HepG2 (cell line): Measurements from ENCODE around the gene ATP5MK.
A peak's percentile ranks its signal among the peaks of the same experiment; 100 is the strongest.

ENCODE experiments used
- CHD2 ChIP-seq: IDR thresholded peaks from 2 replicates; pipeline ENCODE4 v1.6.1; 2011; ENCODE audit warnings: low read depth, low read length, improper control_type of control experiment
- IKZF1 ChIP-seq: fragments of 450-650 bp; IDR thresholded peaks from 2 replicates; pipeline ENCODE4 v1.7.1; 2016
- KDM1A ChIP-seq: IDR thresholded peaks from 2 replicates; pipeline ENCODE4 v1.6.1; 2016; ENCODE audit warnings: missing compliant biosample characterization
- KMT2A ChIP-seq: sonication (generic); formaldehyde crosslinking; IDR thresholded peaks from 2 replicates; pipeline ENCODE4 v1.4.0; 2020; ENCODE audit warnings: missing genetic modification reagents
- MXI1 ChIP-seq: IDR thresholded peaks from 3 replicates; pipeline ENCODE4 v1.6.1; 2012; ENCODE audit warnings: low read depth, low read length, inconsistent platforms, borderline replicate concordance
- POLR2AphosphoS5 ChIP-seq: IDR thresholded peaks from 2 replicates; pipeline ENCODE4 v1.6.1; 2012; ENCODE audit warnings: low read depth, low read length
- ZNF768 ChIP-seq: sonication (generic); formaldehyde crosslinking; IDR thresholded peaks from 2 replicates; pipeline ENCODE4 v1.4.0; 2020; ENCODE audit warnings: missing genetic modification reagents
- TF ChIP-seq, protein P1 (sequence below): sonication (generic); formaldehyde crosslinking; IDR thresholded peaks from 2 replicates; pipeline ENCODE4 v1.4.0; 2020; ENCODE audit warnings: mild to moderate bottlenecking, missing genetic modification reagents
- TF ChIP-seq, protein P2 (sequence below): sonication (generic); formaldehyde crosslinking; IDR thresholded peaks from 2 replicates; pipeline ENCODE4 v1.5.0; 2020; ENCODE audit warnings: mild to moderate bottlenecking, missing genetic modification reagents, moderate library complexity
- TF ChIP-seq, protein P3 (sequence below): sonication (generic); formaldehyde crosslinking; conservative IDR thresholded peaks from 2 replicates; pipeline ENCODE4 v1.4.0; 2020; ENCODE audit warnings: missing genetic modification reagents
- TF ChIP-seq, protein P4 (sequence below): IDR thresholded peaks from 2 replicates; pipeline ENCODE4 v1.6.1; 2012; ENCODE audit warnings: inconsistent platforms
- TF ChIP-seq, protein P5 (sequence below): sonication (generic); formaldehyde crosslinking; IDR thresholded peaks from 2 replicates; pipeline ENCODE4 v1.5.1; 2020; ENCODE audit warnings: missing genetic modification reagents, mild to moderate bottlenecking, borderline replicate concordance
- TF ChIP-seq, protein P6 (sequence below), 2 experiments: IDR thresholded peaks; 2 replicates each; pipeline ENCODE4 v1.6.1; 2011 to 2012; ENCODE audit warnings: low read length in 2 of 2, borderline replicate concordance in 1 of 2, low read depth in 1 of 2, mild to moderate bottlenecking in 1 of 2, moderate library complexity in 1 of 2
- TF ChIP-seq, protein P7 (sequence below): sonication (generic); formaldehyde crosslinking; IDR thresholded peaks from 2 replicates; pipeline ENCODE4 v1.5.1; 2020; ENCODE audit warnings: mild to moderate bottlenecking, moderate library complexity, missing genetic modification reagents

DNA sequence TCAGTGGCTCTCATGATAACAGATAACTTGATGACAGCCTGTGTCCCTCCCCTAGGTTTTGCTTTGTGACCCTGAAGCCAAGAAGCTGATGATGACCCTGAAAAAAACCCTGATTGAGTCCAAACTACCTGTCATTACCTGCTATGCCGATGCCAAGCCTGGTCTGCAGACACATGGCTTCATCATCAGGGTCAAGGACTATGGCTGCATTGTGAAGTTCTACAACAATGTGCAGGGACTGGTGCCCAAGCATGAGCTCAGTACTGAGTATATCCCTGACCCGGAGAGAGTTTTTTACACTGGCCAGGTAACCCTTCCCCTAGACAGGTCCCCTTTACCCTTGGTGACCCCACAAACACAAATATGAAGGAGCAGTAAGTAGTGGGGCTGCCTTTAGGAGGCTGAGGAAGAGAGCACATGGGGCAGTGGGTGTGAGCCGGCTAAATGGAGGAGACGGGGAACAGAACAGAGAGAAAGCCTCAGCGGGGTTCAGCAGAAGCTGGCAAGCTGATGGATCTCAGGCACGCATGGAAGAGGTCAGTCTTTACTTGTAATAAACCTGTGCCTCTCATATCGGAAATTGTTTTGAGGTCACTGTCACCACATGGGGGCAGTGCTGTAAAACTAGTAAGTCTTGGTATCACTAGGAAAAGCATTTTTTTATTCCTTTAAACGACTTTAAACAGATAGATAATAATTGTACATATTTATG, 20.3 kb upstream of the ATP5MK start:
- TF ChIP-seq CHD2: no peak
- TF ChIP-seq, protein P1, sequence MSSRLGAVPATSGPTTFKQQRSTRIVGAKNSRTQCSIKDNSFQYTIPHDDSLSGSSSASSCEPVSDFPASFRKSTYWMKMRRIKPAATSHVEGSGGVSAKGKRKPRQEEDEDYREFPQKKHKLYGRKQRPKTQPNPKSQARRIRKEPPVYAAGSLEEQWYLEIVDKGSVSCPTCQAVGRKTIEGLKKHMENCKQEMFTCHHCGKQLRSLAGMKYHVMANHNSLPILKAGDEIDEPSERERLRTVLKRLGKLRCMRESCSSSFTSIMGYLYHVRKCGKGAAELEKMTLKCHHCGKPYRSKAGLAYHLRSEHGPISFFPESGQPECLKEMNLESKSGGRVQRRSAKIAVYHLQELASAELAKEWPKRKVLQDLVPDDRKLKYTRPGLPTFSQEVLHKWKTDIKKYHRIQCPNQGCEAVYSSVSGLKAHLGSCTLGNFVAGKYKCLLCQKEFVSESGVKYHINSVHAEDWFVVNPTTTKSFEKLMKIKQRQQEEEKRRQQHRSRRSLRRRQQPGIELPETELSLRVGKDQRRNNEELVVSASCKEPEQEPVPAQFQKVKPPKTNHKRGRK (CRISPR knock-in tag): no peak
- TF ChIP-seq, protein P2, sequence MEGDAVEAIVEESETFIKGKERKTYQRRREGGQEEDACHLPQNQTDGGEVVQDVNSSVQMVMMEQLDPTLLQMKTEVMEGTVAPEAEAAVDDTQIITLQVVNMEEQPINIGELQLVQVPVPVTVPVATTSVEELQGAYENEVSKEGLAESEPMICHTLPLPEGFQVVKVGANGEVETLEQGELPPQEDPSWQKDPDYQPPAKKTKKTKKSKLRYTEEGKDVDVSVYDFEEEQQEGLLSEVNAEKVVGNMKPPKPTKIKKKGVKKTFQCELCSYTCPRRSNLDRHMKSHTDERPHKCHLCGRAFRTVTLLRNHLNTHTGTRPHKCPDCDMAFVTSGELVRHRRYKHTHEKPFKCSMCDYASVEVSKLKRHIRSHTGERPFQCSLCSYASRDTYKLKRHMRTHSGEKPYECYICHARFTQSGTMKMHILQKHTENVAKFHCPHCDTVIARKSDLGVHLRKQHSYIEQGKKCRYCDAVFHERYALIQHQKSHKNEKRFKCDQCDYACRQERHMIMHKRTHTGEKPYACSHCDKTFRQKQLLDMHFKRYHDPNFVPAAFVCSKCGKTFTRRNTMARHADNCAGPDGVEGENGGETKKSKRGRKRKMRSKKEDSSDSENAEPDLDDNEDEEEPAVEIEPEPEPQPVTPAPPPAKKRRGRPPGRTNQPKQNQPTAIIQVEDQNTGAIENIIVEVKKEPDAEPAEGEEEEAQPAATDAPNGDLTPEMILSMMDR (CRISPR knock-in tag): peak; percentile 67
- no peak for TF ChIP-seq POLR2AphosphoS5
- TF ChIP-seq, protein P3, sequence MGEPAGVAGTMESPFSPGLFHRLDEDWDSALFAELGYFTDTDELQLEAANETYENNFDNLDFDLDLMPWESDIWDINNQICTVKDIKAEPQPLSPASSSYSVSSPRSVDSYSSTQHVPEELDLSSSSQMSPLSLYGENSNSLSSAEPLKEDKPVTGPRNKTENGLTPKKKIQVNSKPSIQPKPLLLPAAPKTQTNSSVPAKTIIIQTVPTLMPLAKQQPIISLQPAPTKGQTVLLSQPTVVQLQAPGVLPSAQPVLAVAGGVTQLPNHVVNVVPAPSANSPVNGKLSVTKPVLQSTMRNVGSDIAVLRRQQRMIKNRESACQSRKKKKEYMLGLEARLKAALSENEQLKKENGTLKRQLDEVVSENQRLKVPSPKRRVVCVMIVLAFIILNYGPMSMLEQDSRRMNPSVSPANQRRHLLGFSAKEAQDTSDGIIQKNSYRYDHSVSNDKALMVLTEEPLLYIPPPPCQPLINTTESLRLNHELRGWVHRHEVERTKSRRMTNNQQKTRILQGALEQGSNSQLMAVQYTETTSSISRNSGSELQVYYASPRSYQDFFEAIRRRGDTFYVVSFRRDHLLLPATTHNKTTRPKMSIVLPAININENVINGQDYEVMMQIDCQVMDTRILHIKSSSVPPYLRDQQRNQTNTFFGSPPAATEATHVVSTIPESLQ (CRISPR knock-in tag): no peak
- TF ChIP-seq MXI1: no peak
- TF ChIP-seq, protein P4, sequence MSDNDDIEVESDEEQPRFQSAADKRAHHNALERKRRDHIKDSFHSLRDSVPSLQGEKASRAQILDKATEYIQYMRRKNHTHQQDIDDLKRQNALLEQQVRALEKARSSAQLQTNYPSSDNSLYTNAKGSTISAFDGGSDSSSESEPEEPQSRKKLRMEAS: no peak
- TF ChIP-seq ZNF768 (CRISPR knock-in tag): no peak
- TF ChIP-seq, protein P5, sequence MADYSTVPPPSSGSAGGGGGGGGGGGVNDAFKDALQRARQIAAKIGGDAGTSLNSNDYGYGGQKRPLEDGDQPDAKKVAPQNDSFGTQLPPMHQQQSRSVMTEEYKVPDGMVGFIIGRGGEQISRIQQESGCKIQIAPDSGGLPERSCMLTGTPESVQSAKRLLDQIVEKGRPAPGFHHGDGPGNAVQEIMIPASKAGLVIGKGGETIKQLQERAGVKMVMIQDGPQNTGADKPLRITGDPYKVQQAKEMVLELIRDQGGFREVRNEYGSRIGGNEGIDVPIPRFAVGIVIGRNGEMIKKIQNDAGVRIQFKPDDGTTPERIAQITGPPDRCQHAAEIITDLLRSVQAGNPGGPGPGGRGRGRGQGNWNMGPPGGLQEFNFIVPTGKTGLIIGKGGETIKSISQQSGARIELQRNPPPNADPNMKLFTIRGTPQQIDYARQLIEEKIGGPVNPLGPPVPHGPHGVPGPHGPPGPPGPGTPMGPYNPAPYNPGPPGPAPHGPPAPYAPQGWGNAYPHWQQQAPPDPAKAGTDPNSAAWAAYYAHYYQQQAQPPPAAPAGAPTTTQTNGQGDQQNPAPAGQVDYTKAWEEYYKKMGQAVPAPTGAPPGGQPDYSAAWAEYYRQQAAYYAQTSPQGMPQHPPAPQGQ: no peak
- no peak for TF ChIP-seq KDM1A (CRISPR knock-in tag)
- TF ChIP-seq IKZF1: no peak
- TF ChIP-seq, protein P6, sequence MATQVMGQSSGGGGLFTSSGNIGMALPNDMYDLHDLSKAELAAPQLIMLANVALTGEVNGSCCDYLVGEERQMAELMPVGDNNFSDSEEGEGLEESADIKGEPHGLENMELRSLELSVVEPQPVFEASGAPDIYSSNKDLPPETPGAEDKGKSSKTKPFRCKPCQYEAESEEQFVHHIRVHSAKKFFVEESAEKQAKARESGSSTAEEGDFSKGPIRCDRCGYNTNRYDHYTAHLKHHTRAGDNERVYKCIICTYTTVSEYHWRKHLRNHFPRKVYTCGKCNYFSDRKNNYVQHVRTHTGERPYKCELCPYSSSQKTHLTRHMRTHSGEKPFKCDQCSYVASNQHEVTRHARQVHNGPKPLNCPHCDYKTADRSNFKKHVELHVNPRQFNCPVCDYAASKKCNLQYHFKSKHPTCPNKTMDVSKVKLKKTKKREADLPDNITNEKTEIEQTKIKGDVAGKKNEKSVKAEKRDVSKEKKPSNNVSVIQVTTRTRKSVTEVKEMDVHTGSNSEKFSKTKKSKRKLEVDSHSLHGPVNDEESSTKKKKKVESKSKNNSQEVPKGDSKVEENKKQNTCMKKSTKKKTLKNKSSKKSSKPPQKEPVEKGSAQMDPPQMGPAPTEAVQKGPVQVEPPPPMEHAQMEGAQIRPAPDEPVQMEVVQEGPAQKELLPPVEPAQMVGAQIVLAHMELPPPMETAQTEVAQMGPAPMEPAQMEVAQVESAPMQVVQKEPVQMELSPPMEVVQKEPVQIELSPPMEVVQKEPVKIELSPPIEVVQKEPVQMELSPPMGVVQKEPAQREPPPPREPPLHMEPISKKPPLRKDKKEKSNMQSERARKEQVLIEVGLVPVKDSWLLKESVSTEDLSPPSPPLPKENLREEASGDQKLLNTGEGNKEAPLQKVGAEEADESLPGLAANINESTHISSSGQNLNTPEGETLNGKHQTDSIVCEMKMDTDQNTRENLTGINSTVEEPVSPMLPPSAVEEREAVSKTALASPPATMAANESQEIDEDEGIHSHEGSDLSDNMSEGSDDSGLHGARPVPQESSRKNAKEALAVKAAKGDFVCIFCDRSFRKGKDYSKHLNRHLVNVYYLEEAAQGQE (IDR thresholded peaks at IDR 0.05; ENCODE audit: borderline replicate concordance in 1 of 2, low read depth in 1 of 2, low read length in 2 of 2): no peak
- TF ChIP-seq, protein P7, sequence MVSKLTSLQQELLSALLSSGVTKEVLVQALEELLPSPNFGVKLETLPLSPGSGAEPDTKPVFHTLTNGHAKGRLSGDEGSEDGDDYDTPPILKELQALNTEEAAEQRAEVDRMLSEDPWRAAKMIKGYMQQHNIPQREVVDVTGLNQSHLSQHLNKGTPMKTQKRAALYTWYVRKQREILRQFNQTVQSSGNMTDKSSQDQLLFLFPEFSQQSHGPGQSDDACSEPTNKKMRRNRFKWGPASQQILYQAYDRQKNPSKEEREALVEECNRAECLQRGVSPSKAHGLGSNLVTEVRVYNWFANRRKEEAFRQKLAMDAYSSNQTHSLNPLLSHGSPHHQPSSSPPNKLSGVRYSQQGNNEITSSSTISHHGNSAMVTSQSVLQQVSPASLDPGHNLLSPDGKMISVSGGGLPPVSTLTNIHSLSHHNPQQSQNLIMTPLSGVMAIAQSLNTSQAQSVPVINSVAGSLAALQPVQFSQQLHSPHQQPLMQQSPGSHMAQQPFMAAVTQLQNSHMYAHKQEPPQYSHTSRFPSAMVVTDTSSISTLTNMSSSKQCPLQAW (CRISPR knock-in tag): no peak
- no peak for TF ChIP-seq KMT2A (CRISPR knock-in tag)
